GM18502 (cell line): Measurements from ENCODE around the gene OTOF.

ENCODE experiments used
- ATAC-seq: cut with Tn5 transposase; IDR thresholded peaks from one replicate; pipeline ENCODE4 v1.9.1; 2021; ENCODE audit warnings: mild to moderate bottlenecking; ENCODE audit not compliant: unreplicated experiment, poor library complexity

The OTOF gene

GRCh38 chr2:26424221-26424620 is 53.7 kb downstream of the OTOF start:
- no peak for ATAC-seq

GRCh38 chr2:26423750-26424149 is 54.2 kb downstream of the OTOF start:
- ATAC-seq = no peak

GRCh38 chr2:26422947-26423629 is 54.8 kb downstream of the OTOF start:
- ATAC-seq = no peak

GRCh38 chr2:26421961-26422360 is 56.0 kb downstream of the OTOF start:
- no peak for ATAC-seq

- no peak for ATAC-seq
Measured at GRCh38 chr2:26414311-26414710, 63.6 kb downstream of the OTOF start.

- ATAC-seq = peak; percentile 76
Measured at GRCh38 chr2:26412091-26412673, 65.7 kb downstream of the OTOF start.

GRCh38 chr2:26411419-26411818 is 66.5 kb downstream of the OTOF start:
- ATAC-seq = no peak

GRCh38 chr2:26410764-26411243 is 67.1 kb downstream of the OTOF start:
- ATAC-seq = no peak

- ATAC-seq = no peak
Measured at GRCh38 chr2:26409785-26410184, 68.1 kb downstream of the OTOF start.

- ATAC-seq = no peak
Measured at GRCh38 chr2:26407526-26407925, 70.4 kb downstream of the OTOF start.
